ENCODE data around the gene ALDH4A1.

DNA sequence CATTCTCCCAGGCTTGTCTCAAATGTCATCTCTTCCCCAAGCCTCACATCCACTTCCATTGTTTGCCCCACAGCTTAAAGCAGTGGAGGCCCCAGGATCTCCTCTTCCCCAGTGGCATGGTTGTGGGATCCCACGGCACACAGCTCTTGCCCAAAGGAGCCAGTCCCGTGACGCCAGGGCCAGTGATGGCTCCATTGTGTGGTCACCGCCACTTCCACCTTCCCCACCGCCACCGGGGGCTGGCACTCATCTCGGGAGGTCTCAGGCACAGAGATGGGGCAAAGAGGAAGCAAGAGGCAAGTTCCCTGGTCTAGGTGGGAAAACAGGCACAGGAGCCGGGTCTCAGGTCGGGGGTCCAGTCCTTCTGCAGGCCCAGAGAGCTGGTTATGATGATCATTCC, 22.9 kb upstream of the ALDH4A1 start:
- TF ChIP-seq CTCF (IDR thresholded peaks at IDR 0.05), result no peak
- no peak for TF ChIP-seq POLR2A (IDR thresholded peaks at IDR 0.05)

Measured in gastroesophageal sphincter (tissue), 3 donors.